ENCODE results near the gene DAPK3.

DNA sequence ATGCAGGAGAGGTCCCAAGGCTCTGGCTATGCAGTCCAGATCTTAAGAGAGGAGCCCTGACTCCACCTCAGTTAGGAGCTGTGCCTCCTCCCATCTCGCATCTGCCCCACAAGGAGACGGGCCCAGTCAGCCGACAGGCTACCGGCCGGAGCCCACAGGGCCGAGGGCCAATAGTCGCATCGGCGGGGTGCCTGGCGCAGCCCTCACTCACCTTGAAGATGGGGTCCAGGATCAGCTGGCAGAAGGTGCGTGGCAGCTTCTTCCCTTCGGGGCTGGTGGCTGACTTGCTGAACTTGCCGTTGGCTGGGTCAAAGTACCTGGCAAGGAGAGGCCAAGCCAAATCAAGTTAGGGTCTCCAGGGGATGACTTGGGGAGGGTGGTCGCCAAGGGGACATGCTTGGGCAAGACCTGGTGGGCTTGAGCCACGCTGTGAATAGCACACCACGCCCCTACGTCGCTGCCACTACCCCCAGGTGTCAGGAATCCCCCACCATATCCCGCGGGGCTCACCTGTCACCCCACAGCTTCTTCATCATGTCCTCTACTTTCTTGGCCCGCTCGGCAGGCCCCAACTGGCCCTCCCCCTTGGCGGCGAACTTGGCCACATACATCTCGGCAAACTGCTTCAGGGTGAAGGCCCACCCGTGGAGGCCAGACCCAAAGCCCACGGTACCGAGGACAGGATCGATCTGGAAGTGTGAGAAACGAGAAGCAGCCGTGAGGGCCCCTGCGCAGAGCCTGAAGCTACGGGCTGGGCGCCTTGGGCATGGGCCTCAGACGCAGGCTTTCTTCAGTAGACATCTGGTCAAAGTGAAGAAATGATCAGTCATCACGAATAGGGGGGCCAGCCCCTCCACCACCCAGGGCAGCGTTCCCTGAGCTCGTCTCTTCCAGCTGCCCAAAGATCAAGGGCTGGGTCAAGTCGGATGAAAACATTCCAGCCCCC lies 11.1 kb upstream of the DAPK3 start:
- TF ChIP-seq BCL3 (IDR thresholded peaks at IDR 0.05) (no peak), CBX2 (IDR thresholded peaks at IDR 0.05; ENCODE audit: borderline replicate concordance, low read depth) (no peak)
